MM.1S (cell line): Measurements from ENCODE around the gene XIRP2.
"Not testable (repeated sequence)": the region's sequence is repeated elsewhere in the genome, so short reads cannot be mapped to it uniquely, and the experiment has no call there.

Source experiments
- DNase-seq: peaks from one replicate; pipeline ENCODE4 v3.0.0-alpha.2; 2015
- H2AFZ ChIP-seq: fragments of 300-600 bp; sonication (generic); 2 replicates; pipeline ENCODE4 v1.6.0; 2016; ENCODE audit warnings: antibody characterized with exemption, low read length
- H3F3A ChIP-seq: fragments of 300-600 bp; sonication (generic); 2 replicates; pipeline ENCODE4 v1.6.1; 2016; ENCODE audit warnings: mild to moderate bottlenecking, antibody characterized with exemption, low read length, moderate library complexity, mixed read lengths; ENCODE audit not compliant: insufficient read depth
- H3K27ac ChIP-seq: fragments of 300-600 bp; sonication (generic); 2 replicates; pipeline ENCODE4 v1.5.1; 2016; ENCODE audit warnings: mild to moderate bottlenecking, low read length
- H3K27me3 ChIP-seq: fragments of 300-600 bp; sonication (generic); replicated peaks from 2 replicates; pipeline ENCODE4 v1.6.0; 2016; ENCODE audit warnings: low read length; ENCODE audit not compliant: insufficient read depth
- H3K36me3 ChIP-seq: fragments of 300-600 bp; sonication (generic); replicated peaks from 2 replicates; pipeline ENCODE4 v1.6.1; 2016; ENCODE audit warnings: mild to moderate bottlenecking, low read length, mixed read lengths; ENCODE audit not compliant: insufficient read depth
- H3K4me1 ChIP-seq: fragments of 300-600 bp; sonication (generic); 2 replicates; pipeline ENCODE4 v1.6.1; 2016; ENCODE audit warnings: low read length, mixed read lengths
- H3K4me2 ChIP-seq: fragments of 300-600 bp; sonication (generic); 2 replicates; pipeline ENCODE4 v1.6.0; 2016; ENCODE audit warnings: low read depth, low read length
- H3K4me3 ChIP-seq: fragments of 300-600 bp; sonication (generic); 2 replicates; pipeline ENCODE4 v1.5.1; 2016; ENCODE audit warnings: low read length, mixed read lengths
- H3K79me2 ChIP-seq: fragments of 300-600 bp; sonication (generic); 2 replicates; pipeline ENCODE4 v1.6.1; 2016; ENCODE audit warnings: mixed run types, low read length, mixed read lengths
- H3K9ac ChIP-seq: fragments of 300-600 bp; sonication (generic); 2 replicates; pipeline ENCODE4 v1.6.1; 2016; ENCODE audit warnings: low read length, mixed read lengths
- H3K9me2 ChIP-seq: fragments of 300-600 bp; sonication (generic); replicated peaks from 2 replicates; pipeline ENCODE4 v1.6.1; 2016; ENCODE audit warnings: mild to moderate bottlenecking, low read length, mixed read lengths; ENCODE audit not compliant: insufficient read depth
- H3K9me3 ChIP-seq: fragments of 300-600 bp; sonication (generic); replicated peaks from 2 replicates; pipeline ENCODE4 v1.6.1; 2016; ENCODE audit warnings: mild to moderate bottlenecking, low read length, mixed read lengths; ENCODE audit not compliant: insufficient read depth
- H4K20me1 ChIP-seq: fragments of 300-600 bp; sonication (generic); 2 replicates; pipeline ENCODE4 v1.6.1; 2016; ENCODE audit warnings: mild to moderate bottlenecking, low read length, moderate library complexity, mixed read lengths; ENCODE audit not compliant: insufficient read depth
- CTCF ChIP-seq: fragments of 300-600 bp; sonication (generic); IDR thresholded peaks from 2 replicates; pipeline ENCODE4 v1.5.1; 2016; ENCODE audit warnings: antibody characterized with exemption, low read length, mixed read lengths
- EZH2 ChIP-seq: fragments of 300-600 bp; sonication (generic); optimal IDR thresholded peaks from 2 replicates; pipeline ENCODE3; 2017; ENCODE audit warnings: low read depth, mild to moderate bottlenecking, antibody characterized with exemption, low read length, mixed read lengths
- EZH2phosphoT487 ChIP-seq: fragments of 300-600 bp; sonication (generic); IDR thresholded peaks from 2 replicates; pipeline ENCODE4 v1.6.1; 2018; ENCODE audit warnings: antibody characterized with exemption, low read length

The XIRP2 gene

DNA sequence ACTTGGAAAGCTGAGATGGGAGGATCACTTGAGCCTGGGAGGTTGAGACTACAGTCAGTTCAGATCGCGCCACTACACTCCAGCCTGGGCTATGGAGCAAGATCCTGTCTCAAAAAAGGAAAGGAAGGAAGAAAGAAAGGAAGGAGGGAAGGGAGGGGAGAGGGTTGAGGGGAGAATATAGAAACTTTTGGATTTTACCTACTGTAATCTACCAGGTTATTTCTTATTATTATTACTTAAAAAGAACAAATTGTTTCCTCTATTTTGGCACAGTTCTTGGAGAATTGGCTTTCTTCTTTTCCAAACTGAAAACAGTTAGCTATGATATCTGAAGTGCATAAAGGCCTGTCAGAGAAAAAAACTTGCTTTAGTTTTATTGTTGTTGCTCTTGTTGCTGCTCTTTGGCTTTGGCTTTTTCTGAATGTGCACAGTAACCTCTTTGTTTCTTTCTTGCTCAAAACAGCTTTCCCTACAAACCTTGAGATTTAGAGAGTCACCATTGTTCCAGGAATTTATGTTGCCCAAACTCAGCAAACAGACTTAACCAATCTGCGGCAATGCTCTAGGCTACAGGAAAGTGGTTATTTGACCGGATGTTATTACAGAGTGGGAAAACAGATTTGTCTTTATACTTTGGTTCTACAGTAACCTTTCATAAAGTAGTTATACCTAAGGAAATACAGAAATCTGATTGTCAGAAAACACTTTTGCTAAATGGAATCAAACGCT is 214.9 kb downstream of the XIRP2 start:
- Histone ChIP-seq H3K9me3 (no peaks in the 10 kb centered on the region), H3K36me3 (no peaks in the 10 kb centered on the region; the same call in 1 of the 2 replicates), H3K27me3 (no peaks in the 10 kb centered on the region), H4K20me1 (no peaks in the 10 kb centered on the region), H3K9ac (no peak overlapping the region), H3F3A (no peaks in the 10 kb centered on the region), H3K4me3 (no peak overlapping the region), H3K4me1 (no peaks in the 10 kb centered on the region), H3K79me2 (no peaks in the 10 kb centered on the region), H3K27ac (no peak overlapping the region), H2AFZ (no peak overlapping the region), H3K4me2 (no peak overlapping the region), H3K9me2 (no peaks in the 10 kb centered on the region)
- no peak for DNase-seq
- TF ChIP-seq EZH2phosphoT487, result no peak
- TF ChIP-seq CTCF, result no peak
- TF ChIP-seq EZH2, result no peak

- H3K36me3 ChIP-seq, result no peaks in the 10 kb centered on the region; the same call in 1 of the 2 replicates
- no peaks in the 10 kb centered on the region for H3K27me3 ChIP-seq
- H2AFZ ChIP-seq, result no peak overlapping the region
- no peaks in the 10 kb centered on the region for H3K79me2 ChIP-seq
- DNase-seq, result no peak
- H3K9ac ChIP-seq, result no peak overlapping the region
- no peaks in the 10 kb centered on the region for H4K20me1 ChIP-seq
- TF ChIP-seq EZH2 (no peak), CTCF (no peak), EZH2phosphoT487 (no peak)
- H3K4me2 ChIP-seq, result no peak overlapping the region
- no peaks in the 10 kb centered on the region for H3K9me3 ChIP-seq
- H3F3A ChIP-seq, result no peaks in the 10 kb centered on the region
- no peaks in the 10 kb centered on the region for H3K9me2 ChIP-seq
- no peak overlapping the region for H3K27ac ChIP-seq
- H3K4me3 ChIP-seq, result no peak overlapping the region
- no peaks in the 10 kb centered on the region for H3K4me1 ChIP-seq
Observed at GRCh38 chr2:167103757-167104133, 215.5 kb downstream of the XIRP2 start.

- TF ChIP-seq EZH2, result no peak
- TF ChIP-seq EZH2phosphoT487, result no peak
- TF ChIP-seq CTCF, result no peak
- Histone ChIP-seq H3K4me1 (no peaks in the 10 kb centered on the region), H3K9me2 (no peaks in the 10 kb centered on the region), H3K9me3 (no peaks in the 10 kb centered on the region), H3K36me3 (no peaks in the 10 kb centered on the region; the same call in 1 of the 2 replicates), H4K20me1 (no peaks in the 10 kb centered on the region), H3F3A (no peaks in the 10 kb centered on the region), H2AFZ (no peak overlapping the region), H3K27me3 (no peaks in the 10 kb centered on the region), H3K4me3 (no peak overlapping the region), H3K79me2 (no peaks in the 10 kb centered on the region), H3K4me2 (no peak overlapping the region), H3K9ac (no peak overlapping the region), H3K27ac (no peak overlapping the region)
- DNase-seq, result no peak
Observed at GRCh38 chr2:167104691-167105090, 216.4 kb downstream of the XIRP2 start.

GRCh38 chr2:167109682-167110081 is 221.4 kb downstream of the XIRP2 start:
- not testable (repeated sequence) for H4K20me1 ChIP-seq, H3K36me3 ChIP-seq, DNase-seq, H3K9me3 ChIP-seq, H3F3A ChIP-seq, H3K9ac ChIP-seq, H2AFZ ChIP-seq, H3K4me1 ChIP-seq, H3K27me3 ChIP-seq, H3K4me3 ChIP-seq, H3K27ac ChIP-seq, H3K4me2 ChIP-seq, H3K79me2 ChIP-seq, H3K9me2 ChIP-seq
